Dedifferentiated amniotic fluid mesenchymal stem cell (primary cell): Measurements from ENCODE around the gene CACNB4.
A peak's percentile ranks its signal among the peaks of the same experiment; 100 is the strongest.

Experiments used
- DNase-seq: peaks from one replicate; pipeline ENCODE4 v3.0.0-alpha.2; 2016; ENCODE audit errors: extremely low spot score

The CACNB4 gene

DNA sequence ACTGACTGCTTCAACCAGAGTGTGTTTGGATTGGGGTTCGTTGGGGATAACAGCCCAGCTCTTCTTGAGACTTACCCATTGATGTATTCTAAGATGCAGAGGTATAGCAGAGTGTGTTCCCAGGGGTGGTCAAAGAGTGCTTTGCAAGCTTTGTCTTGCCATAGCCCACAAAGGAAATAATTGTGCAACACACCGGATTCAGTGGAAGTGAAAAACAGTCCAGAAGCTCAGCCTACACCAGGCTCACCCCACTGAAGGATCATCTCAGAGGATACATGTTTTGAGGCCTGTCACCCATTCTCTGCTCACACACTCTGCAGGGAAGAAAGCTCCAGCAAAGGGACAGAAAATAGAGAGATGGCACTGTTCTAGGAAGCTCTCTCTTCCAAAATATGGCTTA is 9.6 kb downstream of the CACNB4 start:
- no peak for DNase-seq

DNA sequence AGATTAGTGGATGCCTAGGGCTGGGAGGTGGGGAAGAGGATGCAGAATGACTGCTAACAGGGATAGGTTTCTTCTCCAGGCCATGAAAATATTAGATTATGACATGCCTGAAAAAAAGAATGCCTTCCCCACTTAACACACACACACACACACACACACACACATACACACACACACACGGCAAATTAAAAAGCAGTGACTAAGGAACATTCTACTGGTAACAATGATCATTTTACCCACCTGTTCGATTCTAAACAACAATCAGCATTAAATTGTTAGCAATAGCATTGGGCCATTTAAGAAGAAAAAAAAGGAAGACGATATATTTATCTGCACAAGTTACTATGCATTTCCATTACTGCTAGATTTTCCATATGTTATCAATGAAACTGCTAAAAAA is 10.8 kb downstream of the CACNB4 start:
- DNase-seq: no peak

DNA sequence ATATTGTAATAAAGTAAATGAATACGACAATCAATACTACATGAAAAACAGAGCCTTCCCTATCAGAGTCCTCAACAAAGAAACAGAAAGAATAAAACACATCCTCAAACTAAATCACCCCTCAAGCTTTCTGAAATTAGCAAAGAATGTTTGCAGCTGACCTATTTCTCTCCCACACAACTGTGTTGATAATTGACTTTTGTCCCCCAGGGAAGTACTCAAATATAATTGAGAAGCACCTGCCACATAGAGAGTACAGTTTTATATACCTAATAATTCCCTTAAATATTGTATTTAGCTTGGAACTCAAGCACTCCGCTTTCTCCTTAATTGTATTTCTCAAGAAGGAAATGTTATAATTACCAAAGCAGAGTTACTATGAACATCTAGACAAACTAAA is 12.6 kb downstream of the CACNB4 start:
- no peak for DNase-seq

DNA sequence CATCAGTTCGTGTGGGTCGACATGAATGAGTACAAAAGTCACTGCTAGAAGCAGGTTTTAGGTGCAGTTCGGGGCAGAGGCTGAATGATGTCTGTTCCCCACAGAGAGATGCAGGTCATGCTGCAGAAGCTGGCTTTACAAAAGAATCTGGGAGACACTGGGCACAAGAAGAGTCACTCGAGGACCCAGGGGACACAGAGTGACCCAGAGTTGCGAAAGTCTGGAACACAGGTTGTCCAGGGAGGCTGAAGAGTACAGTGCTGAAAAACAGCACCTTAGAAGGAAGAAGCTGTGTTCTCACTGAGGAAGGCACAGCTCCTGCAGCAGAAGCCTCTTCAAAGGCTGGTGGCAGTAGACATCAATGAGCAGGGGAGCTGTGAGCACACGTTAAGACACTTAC is 14.8 kb downstream of the CACNB4 start:
- DNase-seq: no peak

DNA sequence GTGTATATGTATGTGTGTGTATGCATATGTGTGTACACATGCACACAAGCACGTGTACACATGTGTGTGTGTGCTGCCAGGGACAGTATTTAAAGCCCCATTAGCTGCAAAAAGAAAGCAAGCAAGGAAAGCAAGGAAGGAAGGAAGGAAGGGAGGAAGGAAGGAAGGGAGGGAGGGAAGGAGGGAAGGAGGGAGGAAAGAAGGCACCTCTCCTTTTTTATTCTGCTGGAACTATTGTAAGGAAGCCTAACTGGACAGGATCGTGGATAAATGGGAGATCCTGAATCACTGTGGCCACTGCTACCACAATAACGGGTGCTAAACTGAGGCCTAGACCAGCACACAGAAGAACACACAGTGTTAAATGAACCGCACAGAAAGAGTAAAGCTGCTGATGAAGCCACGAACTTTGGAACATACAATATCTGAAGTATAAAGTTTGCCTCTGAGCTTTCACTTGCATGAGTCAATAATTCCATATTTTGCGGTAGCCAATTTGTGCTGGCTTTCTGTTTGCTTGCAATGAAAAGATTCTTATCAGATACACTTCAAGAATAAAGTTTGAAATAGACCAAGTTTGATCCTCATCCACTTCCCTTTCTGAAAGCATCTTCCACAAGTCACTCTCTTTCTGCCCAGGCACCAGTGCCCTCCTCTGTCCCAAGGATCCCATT is 15.5 kb downstream of the CACNB4 start:
- DNase-seq: no peak

DNA sequence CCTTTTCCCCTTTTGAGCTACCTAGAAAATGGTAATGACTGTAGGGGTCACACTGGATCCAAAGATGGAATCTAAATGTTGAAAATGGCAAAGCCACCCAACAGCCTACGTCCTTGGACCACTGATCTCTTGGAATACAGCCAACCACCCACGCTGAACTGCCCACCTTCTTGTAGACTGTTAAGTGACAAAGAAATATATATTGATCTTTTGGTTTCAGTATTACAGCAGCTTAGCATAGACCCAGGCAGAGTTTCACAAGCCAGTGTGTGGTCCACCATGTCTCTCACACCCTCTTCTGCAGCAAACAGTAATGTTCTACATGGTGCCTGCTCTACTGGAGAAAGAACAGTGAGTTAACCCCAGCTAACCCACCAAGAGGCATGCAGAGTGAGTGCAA is 20.2 kb downstream of the CACNB4 start:
- no peak for DNase-seq

DNA sequence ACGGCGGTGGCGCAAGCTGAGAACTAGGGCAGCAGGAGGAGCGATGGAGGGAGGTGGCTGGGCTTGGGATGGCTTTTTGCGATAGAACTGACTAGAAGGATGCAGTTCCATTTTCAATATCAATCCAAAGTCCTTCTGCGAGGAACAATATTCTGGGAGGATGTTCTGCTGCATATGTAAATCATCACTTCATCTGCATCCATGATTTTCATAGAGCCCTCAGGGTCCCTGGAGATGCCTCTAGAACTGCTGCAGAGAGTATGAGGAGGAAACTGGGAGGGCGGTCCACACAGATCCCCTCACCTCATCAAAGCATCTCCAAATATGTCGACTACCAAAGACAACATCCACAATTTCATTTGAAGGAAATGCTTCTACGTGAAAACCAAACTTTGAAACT is 20.8 kb downstream of the CACNB4 start:
- no peak for DNase-seq

DNA sequence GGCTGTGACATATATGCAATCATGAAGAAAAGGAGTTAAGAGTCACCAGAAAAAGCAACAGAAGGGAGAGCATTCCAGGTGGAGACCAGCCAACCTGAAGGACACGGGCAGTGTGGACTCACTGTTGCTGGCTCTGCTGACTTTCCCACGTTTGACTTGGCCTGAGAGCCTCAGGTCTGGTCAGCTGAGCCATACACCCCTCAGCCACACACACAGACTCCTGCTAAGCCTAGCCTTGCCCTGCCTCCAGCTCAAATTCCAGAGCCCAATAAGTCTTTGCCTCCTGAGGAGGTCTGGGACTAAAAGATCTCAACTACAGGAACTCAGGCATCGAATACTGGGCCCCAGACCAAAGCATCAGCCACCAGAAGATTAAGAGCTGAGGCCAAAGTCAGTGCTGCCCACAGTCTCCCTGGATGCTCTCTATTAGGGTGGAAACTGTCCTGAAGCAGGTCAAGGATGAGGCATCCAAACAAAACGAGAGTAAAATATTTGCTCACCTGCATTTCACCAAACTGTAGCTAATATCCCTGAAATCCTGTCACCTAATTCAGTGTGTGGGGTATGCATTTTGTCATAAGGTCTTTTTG is 23.3 kb downstream of the CACNB4 start:
- no peak for DNase-seq

DNA sequence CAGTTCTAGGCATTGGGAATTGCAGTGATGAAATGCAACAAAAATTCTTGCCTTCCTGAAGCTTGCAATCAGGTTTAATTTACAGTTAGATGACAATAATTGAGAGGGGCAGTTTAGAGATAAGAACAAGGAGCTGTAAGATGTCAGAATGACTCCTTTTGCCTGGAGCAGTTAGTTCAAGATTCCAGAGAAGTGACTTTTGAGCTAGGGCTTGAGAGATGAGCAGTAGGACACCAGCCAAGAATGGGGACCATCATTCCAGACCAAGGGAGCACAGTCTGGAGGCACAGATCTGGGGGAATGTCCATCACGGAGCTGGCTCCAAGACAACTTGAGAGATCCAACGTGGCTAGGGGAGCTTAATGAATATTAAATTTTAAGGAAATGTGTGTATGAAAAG is 26.8 kb downstream of the CACNB4 start:
- peak; percentile 28 for DNase-seq

DNA sequence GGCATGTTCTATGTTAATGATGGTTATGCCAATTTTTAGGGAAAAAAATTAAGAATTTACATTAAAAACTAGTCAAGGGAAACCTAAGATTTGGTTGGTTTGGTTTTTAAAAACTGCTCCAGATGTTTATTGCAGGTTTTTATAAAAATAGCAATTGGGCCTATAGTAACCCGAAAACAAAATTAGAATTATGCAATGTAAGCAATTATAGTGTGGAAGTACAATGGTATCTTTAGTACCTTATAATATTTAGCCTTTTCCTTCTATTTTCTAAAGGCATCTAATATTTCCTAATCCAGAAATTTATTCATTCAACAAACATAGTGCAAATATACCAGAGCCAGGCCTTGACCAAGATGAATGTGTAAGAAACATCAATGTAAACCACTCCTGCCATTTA is 27.3 kb downstream of the CACNB4 start:
- no peak for DNase-seq

DNA sequence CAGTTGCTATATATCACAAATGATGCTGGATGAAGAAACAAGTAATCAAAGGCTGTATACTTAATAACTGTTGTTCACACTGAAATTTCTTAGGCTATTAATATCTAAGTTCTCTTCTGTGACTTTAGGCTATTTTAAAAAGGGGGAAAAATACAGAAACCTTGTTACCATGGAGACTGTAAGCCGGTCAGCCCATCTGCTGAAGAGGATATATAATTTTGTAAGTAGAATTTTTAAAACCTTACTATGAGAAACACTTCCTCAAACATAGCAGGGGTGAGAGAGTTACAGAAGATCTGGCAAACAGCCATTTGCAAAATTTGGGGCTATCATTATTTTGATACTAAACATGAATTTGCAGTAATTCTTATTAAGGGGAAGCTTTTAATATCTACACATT is 27.8 kb downstream of the CACNB4 start:
- DNase-seq: no peak

DNA sequence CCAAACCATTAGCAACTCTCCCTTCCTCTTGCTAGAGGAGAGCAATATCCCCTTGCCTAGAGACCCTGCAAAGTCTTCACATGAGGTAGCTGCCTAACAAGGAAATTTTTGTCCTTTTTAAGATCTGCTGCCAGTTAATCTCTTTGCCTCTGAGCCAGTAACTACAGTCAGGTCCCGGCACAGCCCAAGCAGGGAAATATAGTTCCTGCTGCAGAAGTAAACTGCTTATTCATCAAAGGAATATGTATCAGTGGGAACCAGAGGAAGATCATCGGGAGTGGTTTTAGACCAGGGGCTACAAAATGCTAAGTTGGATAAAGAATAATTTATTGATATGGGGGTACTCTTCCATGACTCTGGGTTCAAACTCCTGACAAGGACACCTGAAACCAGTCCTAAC is 30.6 kb downstream of the CACNB4 start:
- no peak for DNase-seq

DNA sequence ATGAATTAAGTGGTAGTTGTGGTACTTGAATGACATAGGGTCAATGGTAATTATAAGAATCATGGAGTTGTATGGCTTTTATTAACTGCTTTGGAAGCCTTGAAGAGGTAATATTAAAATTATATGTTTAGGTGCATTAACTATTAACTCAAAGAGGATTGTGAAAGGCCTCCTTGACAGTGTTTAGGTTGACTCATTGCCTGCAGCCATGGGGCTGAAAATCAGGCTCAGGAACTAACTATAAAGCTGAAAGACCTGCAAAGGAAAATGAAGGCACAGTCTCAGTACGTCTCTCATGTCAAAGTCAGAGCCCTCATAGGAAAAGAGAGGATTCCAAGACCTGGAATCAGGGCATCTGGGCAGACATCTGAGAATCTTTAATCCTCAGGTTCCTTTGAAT is 31.0 kb downstream of the CACNB4 start:
- no peak for DNase-seq

DNA sequence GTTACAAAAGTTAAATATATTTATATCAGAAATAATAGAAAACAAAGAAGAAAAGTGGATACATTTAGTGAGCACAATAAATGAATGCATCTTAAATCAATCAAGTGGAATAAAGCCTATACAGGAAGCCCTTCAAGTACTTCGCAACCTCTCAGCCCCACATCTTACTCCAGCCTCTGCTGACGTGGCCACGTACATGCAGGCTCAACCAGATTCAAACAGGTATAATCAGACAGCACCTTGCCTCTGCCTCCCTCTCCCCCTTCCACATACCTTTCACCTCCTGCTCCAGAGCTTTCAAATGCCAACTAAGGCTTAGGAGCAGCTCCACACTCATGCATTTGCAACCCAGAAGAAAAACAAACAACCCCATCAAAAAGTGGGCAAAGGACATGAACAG is 32.9 kb downstream of the CACNB4 start:
- no peak for DNase-seq

DNA sequence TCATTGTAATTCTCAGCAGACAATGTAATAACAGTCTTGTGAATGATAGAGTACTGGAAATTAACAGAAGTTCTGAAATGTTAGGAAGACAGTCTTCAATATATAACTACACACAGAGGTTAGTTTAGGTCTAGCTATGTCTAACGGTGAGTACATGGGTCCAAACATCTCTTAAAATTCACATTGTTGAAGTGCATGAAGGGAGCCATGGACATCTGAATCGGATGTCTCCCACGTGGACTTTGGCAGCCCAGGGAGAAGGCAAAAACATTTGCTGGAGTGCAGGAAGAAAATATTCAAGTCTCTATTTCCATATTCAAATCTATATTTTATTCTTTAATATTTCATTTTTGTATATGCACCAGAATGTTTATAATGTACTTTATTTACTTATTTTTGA is 34.8 kb downstream of the CACNB4 start:
- DNase-seq: no peak

DNA sequence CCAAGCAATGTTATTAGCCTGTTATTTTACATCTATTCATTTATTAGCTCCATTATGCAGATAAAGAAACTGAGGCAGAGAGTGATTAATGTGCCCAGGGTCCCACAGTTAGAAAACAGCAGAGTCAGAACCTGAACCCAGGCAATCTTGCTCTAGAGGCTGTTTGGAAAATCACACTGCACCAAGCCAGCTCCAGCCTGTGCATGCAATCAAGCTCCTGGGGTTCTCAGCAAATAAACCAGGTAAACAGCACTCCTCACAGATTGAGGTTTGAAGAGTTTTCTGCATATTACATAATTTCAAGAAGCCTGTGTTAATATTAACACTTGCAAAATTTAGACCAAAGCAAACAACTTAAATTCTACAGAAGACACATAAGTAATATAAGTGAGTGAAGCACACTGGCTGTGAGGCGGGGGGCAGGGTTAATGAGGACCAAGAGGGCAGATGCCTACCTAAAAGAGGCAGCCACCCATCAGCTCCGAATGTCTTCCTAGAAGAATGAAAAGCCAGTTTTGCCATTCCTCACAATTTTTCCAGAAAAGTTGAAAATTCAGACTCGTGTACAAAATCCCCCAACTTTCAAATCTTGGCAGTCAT is 35.4 kb downstream of the CACNB4 start:
- DNase-seq: no peak

DNA sequence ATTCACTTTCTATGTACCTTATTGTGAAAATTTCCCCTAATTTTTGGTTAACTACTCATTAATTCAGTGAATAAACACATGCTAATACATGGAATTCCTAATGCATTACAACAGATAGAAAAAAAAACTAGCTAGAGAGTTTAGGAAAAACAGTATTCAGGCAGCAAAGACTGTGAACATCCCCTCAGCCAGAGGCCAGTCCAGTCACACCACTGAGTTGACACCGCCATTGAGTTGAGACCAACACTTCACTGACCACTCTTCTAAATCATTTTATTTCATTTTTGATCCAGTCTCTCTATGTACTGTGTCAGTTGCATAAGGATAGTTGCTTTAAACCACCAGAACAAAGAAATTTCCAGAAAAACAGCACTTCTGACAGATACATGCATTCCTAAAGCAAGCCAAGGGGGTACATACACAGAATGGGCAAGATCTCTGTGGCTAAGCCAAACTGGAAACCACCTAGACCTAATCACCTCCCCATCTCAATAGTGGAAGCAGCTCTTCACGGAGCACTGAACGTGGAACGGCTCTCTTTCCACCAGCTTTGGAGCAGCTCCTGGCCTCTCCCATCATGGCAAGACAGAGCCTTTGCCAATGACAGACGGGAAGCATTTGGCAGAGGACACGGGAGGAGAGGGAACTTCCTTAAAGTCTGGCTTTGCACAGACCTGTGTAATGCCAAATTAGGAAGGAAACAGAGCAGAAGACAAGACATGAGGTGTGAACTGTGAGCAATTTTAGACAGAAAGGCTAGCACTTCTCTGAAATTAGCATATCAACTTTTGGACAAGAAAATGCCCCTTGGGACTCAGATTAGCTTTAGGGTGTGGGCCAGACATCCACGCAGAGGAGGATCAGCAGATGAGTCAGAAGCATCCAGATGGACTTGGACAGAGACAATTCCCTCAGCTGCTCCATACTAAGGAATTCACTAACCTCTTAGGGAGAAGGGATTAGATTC is 36.4 kb downstream of the CACNB4 start:
- DNase-seq: peak; percentile 43

DNA sequence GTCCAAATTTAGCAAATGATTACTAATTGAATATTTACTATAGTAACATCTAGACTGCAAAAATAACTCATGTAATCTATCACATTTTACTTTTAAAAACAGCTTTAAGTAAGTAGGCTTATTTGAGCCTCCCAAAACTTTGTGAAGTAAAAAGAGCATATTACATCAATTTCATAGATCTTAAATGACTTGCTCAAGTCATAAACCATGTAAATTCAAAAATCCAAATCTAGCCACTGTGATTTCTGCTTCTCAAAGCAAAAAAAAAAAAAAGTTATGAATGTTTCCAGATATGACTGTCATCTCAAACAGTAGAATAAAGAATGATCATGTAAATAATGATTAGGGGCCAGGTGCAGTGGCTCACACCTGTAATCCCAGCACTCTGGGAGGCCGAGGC is 37.5 kb downstream of the CACNB4 start:
- DNase-seq: no peak

DNA sequence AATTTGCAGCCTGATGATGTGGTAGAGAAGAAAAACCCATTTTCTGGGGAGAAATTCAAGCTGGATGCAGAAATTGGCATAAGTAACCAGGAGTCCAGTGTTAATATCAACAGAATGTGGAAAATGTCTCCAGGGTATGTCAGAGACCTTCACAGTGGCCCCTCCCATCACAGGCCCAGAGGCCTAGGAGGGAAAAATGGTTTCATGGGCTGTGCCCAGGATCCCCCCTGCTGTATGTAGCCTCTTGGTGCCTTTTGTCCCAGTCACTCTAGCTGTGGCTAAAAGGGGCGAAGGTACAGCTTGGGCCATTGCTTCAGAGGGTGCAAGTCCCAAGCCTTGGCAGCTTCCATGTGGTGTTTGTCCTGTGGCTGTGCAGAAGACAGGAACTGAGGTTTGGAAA is 40.2 kb downstream of the CACNB4 start:
- DNase-seq: no peak

DNA sequence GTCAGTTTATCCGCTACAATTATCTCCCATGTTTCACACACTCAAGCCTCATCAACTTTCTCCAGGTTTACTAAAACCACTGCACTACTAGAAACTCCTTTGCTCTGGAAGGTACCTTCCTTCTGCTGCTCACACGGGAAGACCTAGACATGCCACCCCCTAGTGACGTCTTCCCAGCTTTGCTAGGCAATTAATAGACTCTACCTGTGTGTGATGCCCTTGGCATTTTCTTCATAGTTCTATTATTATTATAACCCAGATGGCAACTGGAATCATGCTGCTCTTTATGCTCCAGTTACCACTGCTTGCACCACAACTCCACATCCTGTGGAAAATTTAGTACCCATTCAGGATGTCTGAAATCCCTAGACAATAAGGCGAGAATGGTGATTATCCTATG is 42.4 kb downstream of the CACNB4 start:
- no peak for DNase-seq

DNA sequence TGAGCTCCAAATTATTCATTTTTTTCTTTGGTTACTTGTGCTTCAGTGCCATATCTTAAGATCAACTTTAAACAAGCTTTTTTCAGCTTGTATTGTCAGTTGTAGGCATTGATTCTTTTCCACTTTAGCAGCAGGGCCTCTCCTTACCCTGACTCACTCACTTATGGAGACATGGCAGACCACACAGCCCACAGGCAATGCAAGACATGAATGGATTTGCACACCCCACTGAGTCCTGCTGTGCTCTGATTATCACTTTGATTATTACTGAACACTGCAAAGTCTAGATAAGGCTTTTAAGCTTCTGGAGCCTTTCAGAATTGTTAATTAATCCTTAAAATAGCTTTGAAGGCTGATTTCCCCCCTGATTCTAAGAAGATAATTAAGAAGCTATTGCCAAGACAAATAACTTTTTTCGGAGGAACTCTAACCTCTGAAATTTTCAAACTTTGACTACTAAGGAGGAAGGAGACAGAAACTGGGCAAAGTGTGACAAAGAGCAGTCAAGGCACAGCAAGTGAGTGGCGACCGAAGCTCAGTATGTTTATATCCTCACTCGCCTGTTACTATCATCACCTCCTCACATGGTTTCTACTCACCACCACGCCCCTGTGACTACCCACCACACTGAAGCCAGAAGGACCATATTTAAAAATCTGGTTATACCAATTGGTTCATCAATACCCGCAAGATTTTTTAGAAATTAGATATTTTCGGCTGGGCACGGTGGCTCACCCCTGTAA is 43.3 kb downstream of the CACNB4 start:
- no peak for DNase-seq

DNA sequence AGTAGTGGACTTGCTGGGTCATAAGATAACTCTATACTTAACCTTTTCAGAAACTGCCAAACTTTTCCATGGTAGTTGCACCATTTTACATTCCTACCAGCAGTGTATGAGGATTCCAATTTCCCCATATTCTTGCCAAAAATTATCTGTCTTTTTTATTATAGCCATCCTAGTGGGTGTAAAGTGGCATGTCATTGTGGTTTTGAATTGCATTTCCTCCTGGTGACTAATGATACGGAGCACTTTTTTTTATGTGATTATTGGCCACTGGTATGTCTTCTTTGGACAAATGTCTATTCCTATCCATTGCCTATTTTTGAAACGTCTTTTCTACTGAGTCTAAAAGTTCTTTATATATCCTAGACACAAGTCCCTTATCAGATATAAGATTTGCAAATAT is 44.3 kb downstream of the CACNB4 start:
- DNase-seq: peak; percentile 67
